Stimulated activated CD4-positive, alpha-beta T cell treated with anti-CD3 and anti-CD28 coated beads, Interleukin-12 subunit alpha, Interleukin-12 subunit beta, amount 100 ng/mL, for 4 hours (primary cell): ENCODE measurements around the gene OPHN1.

ENCODE experiments used
- DNase-seq: peaks from one replicate; pipeline ENCODE4 v3.0.0-alpha.2; 2020

The OPHN1 gene

DNA sequence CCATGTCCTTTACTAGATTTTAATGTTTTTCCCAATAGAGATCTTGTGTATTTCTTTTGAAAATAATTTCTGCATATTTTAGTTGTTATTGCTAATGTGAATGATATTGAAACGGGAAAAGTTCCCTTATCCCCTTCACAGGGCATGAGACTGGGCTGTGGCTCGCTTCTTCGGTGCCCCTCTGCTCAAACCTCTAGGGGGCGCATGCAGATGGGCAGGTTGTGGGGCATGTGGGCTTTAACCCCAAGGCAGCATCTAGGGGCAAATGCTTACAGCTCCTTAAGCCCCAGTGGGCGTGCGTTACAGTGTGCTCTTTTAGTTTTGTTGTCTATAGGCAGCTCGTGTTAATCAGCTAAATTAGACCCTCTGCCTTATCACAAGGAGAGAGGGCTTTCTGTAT lies 194.7 kb downstream of the OPHN1 start:
- DNase-seq, result no peak

DNA sequence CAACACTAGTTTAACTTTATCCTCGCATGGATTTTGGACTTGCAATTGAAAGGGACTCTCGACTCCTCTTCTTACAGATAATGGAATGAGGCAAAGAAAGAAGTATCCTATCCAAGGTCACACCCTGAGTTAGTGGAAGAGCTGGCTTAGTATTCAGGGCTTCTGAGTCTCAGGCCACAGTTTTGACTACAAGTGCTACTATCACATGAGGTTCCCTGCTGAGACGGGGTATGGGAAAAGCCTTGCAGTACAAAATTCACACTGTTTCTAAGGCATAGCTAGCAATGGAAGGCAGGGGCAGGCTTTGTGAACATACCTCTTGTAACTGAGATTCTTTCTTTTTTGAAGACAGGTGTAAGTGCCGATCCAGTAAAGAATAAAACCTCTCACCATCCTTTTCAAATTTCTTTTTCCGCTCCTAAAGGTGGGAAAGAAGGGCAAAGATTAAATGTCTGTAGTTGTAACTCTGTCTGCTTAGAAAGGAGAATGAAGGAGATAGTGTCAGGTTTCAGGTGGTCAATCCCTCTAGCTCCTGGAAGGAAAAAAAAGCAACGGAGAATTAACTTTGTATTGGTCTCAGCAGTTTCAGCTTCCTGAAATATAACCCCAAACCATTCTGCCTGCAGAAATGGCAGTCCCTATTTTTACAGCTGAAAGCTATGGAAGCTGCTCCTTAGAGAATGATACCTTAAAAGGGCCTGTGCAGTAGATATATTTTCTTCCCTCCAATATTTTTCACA lies 199.0 kb downstream of the OPHN1 start:
- no peak for DNase-seq

DNA sequence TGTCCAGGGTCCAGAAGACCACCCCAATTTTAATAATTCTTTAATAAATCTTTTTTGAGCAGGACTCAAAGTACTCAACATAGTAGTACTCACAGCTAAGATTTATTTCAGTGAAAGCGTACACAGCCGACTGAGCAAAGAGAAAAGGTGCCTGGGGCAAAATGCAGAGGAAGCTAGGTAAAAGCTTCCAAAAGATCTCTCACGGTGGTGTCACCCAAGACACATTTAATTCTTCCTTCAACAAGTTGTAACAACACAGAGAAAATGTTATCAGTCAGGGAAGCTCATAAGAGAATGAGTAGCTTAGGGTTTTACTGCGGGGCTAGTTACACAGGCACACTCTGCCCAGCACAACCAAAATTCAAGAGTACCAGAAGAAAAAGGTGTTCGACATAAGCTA lies 201.1 kb downstream of the OPHN1 start:
- DNase-seq, result no peak

DNA sequence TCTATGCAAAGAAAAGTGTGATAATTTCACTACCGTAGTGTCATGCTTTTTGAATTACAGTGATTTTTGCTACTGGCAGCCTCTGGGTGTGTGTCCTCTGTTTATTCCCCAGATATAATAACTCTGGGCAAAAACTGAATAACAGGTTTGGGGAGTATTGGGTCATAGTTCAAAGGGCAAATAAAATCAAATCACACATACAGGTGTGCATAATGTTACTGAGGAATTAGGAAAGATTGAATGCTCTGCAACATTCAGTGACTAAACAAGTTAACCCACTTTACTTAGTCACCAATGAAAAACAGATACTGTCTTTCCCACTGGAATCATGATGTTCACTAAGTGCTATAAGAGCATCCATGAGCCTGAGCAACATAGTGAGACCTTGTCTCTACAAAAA lies 224.3 kb downstream of the OPHN1 start:
- DNase-seq, result no peak

DNA sequence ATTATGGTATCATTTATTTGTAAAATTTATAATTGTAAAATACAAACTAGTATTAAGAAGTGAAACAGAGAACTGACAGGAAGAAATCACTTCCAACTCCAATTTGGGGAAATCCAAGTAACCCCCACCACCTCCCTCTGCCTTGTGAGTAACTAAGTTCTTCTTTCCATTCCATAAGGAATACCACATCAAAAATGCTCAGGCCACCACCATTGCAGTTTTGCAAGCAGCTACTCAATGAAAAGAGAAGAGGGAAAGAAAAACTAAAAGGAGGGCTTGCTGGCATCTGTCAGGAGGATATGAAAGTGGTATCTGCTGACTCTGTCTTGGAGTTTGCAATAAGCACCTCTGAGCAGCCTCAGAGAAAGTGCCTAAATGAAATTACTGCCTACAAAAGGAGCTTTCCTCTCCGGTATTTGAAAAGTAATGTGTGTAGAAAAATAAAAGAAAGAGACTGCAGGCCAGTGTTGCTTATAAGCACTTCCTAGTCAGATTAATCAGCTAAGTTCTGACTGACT lies 228.7 kb downstream of the OPHN1 start:
- no peak for DNase-seq

DNA sequence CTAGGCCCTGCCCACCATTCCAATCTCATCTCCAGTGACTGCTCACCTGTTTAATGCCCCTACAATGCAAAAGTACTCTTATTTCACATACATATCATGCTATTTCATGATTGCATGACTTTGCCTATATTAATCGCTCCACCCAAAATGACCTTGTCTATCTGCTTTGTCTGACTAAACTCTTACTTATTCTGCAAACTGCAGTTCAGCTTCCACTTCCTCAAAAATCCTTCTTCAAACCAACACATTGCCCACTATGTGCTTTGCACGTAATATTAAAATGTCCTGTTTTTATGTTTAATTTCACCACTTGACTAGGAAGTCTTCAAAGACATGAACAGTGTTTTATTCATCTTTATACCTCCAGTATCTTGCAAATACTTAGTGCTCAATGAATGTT lies 229.6 kb downstream of the OPHN1 start:
- DNase-seq, result no peak

DNA sequence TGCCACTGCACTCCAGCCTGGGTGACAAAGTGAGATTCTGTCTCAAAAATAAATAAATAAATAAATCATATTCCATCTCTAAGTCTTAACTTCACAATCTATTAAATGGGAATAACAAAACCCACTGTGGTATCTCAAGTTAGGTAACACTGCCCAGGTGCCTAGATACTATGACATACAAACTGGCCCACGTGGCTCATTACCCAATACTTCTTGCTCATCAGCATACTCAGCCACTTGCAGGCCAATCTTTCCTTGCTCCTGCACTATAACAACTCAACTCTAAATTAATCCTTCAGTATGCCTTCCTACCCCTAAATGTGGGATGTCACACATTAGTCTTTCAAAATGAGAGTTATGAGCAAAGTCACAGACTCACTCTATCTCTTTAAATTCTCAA lies 230.1 kb downstream of the OPHN1 start:
- DNase-seq, result no peak

DNA sequence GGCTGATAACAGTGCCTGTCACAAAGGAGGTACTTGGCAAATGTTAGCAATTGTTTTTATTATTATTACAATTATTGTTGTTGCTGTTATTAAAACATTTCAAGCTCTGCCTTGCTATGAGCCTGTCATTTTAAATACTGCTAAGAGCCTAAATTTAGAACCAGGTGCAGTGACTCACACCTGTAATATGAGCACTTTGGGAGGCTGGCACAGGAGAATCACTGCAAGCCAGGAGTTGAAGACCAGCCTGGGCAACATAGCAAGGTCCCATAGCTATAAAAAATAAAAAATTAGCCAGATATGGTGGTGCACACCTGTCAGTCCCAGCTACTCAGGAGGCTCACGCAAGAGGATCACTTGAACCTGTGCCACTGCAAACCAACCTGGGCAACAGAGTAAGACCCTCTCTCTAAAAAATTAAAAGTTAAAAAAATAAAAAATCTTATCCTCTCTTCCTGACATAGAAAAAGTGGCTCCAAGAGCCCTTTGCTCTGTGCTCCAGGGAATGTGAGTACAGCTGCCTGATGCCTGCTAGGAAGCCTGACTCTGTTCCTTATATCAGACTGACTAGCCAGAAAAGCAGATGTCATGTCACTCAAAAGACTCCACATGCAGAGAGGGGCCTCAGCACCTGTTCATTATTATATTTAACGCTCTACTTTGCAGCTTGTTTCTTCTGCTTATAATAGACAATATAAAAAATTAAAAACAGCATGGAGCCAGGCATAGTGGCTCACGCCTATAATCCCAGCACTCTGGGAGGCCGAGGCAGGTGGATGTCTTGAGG lies 234.0 kb downstream of the OPHN1 start:
- DNase-seq, result no peak

DNA sequence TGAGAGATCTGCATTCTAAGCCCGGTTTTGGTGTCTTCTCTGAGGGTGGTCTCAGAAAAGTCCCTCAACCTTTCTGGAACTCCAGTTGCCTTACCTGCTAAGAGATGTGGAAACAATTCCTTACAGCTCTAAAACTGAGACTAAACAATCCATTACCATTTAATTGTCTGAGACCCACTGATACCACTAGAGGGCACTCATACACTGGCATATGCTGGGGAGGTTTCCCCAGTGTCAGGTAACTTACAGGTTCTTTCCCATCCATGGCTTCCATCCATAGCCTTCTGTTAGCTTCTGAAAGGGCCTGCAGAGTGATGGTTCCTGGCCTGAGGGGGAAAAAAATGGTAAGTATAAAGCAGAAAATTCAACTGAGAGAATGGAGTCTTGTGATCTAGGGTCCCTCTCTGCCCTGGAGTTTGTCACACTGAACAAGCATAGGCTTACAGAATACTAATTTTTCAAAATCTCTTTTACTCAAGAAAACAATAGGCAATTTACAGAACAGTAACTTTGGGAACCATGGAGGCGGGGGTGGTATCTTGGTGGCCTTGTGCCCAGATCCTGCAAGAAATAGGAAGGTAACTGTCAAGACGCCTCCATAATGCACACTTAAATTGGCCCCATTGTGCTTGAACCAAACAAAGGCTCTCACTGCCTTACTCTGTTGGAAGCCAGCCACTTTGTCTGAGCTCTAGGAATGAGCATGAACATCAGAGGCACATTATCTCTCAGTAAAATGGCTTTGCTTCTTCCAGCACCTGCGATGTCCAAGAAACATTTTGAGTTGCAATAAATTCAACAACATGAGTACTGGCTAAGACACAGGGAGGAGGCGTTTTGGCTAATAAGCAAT lies 236.1 kb downstream of the OPHN1 start:
- DNase-seq, result no peak

DNA sequence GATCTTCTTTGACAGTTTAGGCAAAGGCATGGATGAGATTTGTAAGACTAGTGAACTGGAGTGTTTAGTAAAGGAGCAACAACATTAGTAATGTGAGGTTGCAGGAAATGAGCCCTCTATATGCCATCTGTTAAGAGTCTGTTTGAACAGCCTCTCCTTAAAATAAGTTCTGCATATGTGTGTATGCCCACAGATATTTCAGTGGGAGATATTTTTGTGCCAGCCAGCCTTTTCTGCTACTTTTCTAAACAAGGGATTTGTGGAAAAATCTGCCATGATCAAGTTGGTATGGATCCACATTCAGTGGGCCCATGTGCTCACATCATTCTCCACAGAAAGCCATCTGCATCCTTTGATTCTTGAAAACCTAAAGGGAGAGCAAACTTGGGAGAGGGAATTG lies 237.7 kb downstream of the OPHN1 start:
- DNase-seq, result no peak

DNA sequence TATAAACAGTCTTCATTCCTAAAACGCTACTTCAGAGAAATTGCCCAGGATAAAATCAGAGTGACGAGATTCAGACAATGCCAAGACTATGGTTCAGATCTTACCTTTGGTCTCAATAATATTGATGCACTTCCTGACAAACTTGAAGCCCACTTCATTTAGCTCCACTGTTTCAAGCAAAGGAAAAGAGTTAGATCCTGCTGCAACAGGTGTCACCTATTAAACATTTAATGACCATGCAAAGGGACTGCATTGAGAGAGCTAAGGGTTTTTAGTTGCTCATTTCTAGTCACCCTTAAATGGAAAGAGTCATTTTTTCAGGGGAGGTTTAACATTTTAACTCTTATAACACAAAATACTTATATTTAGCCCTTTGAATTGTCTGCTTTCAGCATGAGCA lies 239.5 kb downstream of the OPHN1 start:
- DNase-seq, result no peak

DNA sequence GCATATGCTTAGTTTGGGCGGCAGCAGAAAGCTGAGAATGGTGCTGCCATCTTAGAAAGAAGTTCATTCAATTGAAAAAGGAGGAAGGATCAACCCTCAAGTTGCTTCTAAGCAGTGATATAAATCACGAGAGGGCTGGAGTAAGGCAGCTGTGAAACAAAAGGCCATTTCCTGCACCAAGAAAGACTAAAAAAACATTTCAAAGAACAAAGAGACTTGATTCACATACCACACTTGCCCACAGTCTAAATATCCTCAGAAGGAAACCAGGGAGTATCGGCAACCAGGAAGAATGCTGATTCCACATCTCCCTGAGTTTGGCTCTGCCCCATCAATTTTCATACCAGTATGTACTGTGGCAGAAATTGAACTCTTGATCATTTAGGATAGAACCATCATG lies 240.1 kb downstream of the OPHN1 start:
- DNase-seq, result no peak

DNA sequence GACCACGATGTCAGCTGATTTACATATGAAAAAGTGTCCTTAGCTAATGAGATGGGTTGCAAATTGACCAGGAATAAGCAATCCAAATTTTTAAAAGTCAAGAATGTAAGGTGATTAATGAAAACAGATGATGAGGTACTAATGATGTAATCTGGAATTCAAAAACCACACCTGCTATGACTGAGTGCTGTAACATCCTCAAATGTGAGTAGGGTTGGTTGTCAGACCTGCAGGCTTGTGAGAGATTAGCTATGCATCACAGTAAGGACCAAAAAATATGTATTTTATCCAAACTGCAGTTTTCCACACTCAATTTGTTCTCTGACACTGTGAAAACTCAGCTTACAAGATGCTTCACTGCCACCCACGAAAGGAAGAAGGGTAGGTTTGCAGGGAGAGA lies 242.5 kb downstream of the OPHN1 start:
- no peak for DNase-seq

DNA sequence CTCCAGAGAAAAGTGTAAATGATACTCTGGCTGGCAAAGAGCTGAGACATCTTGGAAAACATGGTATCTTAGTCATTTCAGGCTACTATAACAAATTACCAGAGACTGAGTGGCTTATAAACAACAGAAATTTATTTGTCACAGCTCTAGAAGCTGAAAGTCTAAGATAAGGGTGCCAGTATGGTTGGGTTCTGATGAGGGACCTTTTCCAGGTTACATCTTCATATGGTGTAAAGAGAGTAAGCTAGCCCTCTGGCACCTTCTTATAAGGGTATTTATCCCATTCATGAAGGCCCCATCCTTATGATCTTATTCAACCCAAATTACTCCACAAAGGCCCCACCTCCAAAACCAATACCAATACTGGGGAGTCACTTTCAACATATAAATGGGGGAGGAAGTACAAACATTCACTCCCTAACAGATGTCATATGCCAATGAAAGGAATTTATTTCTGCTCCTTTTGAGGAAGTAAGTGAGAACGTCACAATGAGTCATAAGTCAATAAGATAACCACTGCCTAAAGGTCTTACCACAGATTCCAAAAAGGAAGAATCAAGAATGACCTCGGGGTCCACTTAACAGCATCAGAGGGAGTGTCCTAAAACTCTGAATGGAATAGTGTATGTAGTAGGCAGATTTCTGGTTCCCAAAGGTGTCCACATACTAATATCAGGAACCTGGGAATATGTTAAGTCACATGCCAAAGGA lies 246.6 kb downstream of the OPHN1 start:
- DNase-seq, result no peak

DNA sequence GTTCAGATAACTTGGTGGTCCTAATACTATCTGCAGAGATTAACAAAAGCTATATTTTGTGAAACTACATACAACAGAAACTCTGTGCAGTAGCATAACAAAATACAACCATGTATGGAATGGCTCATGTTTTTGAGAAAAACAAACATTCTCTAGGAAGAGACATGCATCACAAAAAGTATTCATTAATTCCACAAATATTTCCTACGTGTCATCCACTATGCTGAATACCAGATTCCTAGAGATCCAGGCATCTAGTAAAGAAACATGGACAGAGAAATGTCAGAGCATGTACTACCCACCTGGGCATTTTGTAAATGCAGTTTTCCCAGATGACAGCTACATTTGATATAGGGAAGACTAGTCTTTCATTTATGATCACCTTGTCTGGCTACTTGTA lies 248.1 kb downstream of the OPHN1 start:
- no peak for DNase-seq

DNA sequence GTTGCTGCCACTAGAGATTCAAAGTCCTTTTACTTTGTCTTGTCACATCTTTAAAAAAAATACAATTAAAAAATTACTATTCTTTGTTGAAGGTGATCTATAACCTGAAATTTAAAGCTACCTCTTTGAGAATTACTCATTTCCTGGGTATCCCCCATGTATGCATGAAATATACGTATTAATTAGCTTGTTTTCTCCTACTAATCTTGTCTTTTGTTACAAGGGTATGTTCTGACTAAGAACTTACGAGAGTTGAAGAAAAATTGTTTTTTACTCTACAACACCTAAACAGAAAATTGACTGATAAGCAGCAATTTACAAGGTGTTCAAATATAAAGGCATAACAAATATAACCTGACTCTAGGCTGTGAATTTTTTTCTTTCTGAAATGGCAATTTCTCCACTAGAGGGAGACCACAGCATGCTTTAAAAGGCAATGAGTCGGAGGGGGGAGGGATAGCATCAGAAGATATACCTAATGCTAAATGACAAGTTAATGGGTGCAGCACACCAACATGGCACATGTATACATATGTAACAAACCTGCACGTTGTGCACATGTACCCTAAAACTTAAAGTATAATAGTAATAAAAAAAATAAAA lies 249.6 kb downstream of the OPHN1 start:
- DNase-seq, result no peak

DNA sequence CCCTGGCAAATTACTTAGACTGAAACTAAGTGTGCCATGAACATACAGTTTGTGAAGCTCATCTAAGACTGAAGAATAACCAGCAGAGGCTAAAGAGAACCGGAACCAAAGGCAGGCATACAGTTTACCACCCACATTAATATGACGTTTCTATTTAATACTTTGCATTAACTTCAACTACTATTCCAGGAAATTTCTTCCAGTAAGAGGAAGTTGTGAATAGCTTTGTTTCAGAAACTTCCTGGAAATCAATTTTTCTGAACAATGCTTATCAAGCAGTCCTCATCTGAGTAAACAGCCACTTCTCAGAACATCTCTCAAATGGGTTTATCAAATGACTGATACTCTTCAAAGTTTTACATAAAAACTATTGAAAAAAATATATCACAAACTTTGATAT lies 252.7 kb downstream of the OPHN1 start:
- no peak for DNase-seq

DNA sequence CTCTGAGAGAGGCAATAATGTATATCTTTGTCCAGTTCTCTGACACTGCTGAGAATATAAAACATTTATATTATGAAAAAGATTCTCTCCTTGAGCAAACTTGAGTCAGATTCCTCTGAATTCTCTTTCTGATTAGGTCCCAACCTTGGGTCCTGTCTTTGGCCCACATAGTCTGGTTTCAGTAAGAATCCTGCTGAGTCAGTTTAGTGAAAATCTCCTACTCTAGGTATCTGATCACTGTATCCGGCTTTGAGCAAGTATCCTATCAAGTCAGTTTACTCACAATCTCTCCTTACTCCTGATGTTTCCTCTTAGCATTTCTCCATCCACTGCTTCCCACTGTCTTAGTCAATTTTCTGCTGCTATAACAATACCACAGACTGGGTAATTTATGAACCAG lies 253.9 kb downstream of the OPHN1 start:
- no peak for DNase-seq

DNA sequence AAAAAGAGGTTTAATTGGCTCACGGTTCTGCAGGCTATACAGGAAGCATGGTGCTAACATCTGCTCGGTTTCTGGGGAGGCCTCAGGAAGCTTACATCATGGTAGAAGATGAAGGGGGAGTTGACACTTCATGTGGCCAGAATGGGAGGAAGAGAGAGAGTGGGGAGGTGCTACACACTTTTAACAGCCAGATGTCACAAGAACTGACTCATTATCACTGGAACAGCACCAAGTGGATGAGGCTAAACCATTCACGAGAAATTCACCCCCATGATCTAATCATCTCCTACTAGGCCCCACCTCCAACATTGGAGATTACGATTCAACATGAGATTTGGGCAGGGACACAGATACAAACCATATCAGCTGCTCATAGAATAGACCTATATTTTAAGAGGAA lies 255.8 kb downstream of the OPHN1 start:
- DNase-seq, result no peak

DNA sequence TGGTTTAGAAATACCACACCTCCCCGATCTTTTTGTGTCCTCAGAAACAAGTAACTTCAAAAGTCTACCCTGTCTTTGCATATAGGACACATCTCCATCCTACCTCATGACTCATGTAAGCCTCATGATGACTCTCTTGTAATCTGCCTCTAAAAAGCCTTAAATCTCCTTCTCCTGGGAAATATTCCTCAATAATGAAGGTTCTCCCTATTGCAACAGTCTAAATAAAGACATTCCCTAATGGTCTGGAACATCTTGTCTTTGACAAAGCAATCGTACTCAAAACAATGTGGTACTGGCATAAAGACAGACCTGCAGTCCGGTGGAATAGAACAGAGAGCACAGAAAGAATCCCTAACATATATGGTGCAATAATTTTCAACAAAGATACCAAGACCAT lies 257.7 kb downstream of the OPHN1 start:
- no peak for DNase-seq

DNA sequence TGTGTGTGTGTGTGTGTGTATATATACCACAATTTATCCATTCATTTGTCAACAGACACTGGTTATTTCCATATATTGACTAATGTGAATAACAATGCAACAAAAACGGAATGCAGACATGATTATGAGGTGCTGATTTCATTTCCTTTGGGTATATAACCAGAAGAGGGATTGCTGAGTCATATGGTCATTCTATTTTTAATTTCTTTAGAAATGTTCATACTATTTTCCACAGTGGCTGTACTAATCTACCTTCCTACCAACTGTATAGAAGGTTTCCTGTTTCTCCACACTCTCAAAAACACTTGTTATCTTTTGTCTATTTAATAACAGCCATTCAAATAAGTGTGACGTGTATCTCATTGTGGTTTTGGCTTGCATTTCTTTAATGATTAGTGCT lies 269.9 kb downstream of the OPHN1 start:
- no peak for DNase-seq

DNA sequence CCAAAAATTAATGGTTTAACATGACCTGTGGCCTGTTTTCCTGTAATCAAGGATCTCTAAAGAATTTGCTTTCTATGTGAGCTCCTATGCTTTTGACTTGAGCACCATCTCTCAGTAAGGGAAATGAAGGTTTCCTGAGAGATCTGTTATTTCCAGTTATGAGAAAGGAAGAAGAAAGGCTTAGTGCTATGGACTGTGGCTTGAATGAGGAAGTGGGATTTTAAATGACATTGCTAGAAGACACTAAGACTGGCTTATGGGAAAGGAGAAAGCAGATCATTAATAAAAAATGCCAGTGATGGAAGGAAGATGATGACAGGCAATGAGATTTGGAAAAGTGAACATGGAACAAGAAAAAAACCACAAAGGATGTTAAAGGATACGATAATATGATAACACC lies 285.4 kb downstream of the OPHN1 start:
- no peak for DNase-seq
